Caco-2 (cell line): Measurements from ENCODE around the gene FBRS. TPM values are rescaled to one million over a fixed set of nuclear protein-coding genes. Genes with fewer than 3 reads are reported as not detected.

Experiments used
- BruUV-seq: library from RNA; stranded (reverse); fragments of 400-500 nt; replicated peaks from 2 replicates; lab custom pipeline; 2021; lab: Mats Ljungman, UMichigan
- CTCF ChIA-PET: fragments of 300-600 bp; sonication (Branson Sonifier 250); formaldehyde crosslinking; loops from one replicate; lab custom pipeline; 2022; ENCODE audit warnings: antibody characterized with exemption; lab: Charles Lee
- POLR2A ChIA-PET: fragments of 300-600 bp; sonication (Branson Sonifier 250); formaldehyde crosslinking; loops from one replicate; lab custom pipeline; 2022; ENCODE audit warnings: antibody characterized with exemption; lab: Charles Lee
- DNase-seq, 2 experiments: peaks; one replicate each; pipeline versions ENCODE4 v3.0.0 to v3.0.0-alpha.2; 2020 to 2022
- H3K27me3 ChIP-seq: replicated peaks from 2 replicates; pipeline ENCODE4 v1.6.0; 2011; ENCODE audit warnings: low read length; ENCODE audit not compliant: control insufficient read depth, insufficient read depth
- H3K36me3 ChIP-seq: 2 replicates; pipeline ENCODE4 v1.5.1; 2011; ENCODE audit warnings: low read length; ENCODE audit not compliant: control insufficient read depth, insufficient read depth
- H3K4me1 ChIP-seq: fragments of 250-450 bp; sonication (Bioruptor Pico); 2 replicates; pipeline ENCODE4 v1.5.1; 2020; ENCODE audit warnings: mild to moderate bottlenecking
- H3K4me3 ChIP-seq: 2 replicates; pipeline ENCODE4 v1.5.1; 2011; ENCODE audit warnings: low read depth, mild to moderate bottlenecking, control low read depth, low read length
- H3K9me3 ChIP-seq: fragments of 250-450 bp; sonication (Bioruptor Pico); 2 replicates; pipeline ENCODE4 v1.5.1; 2020; ENCODE audit warnings: mild to moderate bottlenecking, moderate library complexity
- H3K27ac Mint-ChIP-seq: one replicate; pipeline ENCODE4 v1.8.0; 2022; ENCODE audit warnings: mixed read lengths; ENCODE audit not compliant: unreplicated experiment
- H3K27me3 Mint-ChIP-seq: one replicate; pipeline ENCODE4 v1.8.0; 2022; ENCODE audit warnings: mixed read lengths; ENCODE audit not compliant: insufficient read depth, unreplicated experiment
- H3K36me3 Mint-ChIP-seq: one replicate; pipeline ENCODE4 v1.8.0; 2022; ENCODE audit warnings: mild to moderate bottlenecking, mixed read lengths; ENCODE audit not compliant: insufficient read depth, unreplicated experiment
- H3K4me1 Mint-ChIP-seq: one replicate; pipeline ENCODE4 v1.8.0; 2022; ENCODE audit warnings: low read depth, mixed read lengths; ENCODE audit not compliant: unreplicated experiment
- H3K4me3 Mint-ChIP-seq: one replicate; pipeline ENCODE4 v1.8.0; 2022; ENCODE audit warnings: mild to moderate bottlenecking, moderate library complexity, mixed read lengths; ENCODE audit not compliant: unreplicated experiment
- H3K9me3 Mint-ChIP-seq: one replicate; pipeline ENCODE4 v1.8.0; 2022; ENCODE audit warnings: mixed read lengths; ENCODE audit not compliant: unreplicated experiment
- intact Hi-C: fragments of 100-400 bp; cut with micrococcal nuclease; formaldehyde crosslinking; loops from one replicate; pipeline ENCODE4 v1.10.0; 2022; ENCODE audit not compliant: unreplicated experiment
- total RNA-seq: library from RNA; stranded (reverse); gene quantifications from 2 replicates; pipeline ENCODE4 v1.2.3, GENCODE V29; 2022
- TF ChIP-seq, protein P1 (sequence below), 2 experiments: fragments of 200-600 bp in 1 of 2; IDR thresholded peaks; 1 replicate in 1 of 2; 2 replicates in 1 of 2; pipeline versions ENCODE4 v1.5.1 to v1.8.0; 2011 to 2022; ENCODE audit warnings: antibody characterized with exemption in 1 of 2, control low read depth in 1 of 2, inconsistent platforms in 1 of 2, low read depth in 1 of 2, low read length in 1 of 2, mild to moderate bottlenecking in 1 of 2, moderate library complexity in 1 of 2; ENCODE audit not compliant: insufficient read depth in 1 of 2, severe bottlenecking in 1 of 2, unreplicated experiment in 1 of 2

The FBRS gene
- total RNA-seq, 1 experiment from 2014 or later, result 46.1 TPM

DNA sequence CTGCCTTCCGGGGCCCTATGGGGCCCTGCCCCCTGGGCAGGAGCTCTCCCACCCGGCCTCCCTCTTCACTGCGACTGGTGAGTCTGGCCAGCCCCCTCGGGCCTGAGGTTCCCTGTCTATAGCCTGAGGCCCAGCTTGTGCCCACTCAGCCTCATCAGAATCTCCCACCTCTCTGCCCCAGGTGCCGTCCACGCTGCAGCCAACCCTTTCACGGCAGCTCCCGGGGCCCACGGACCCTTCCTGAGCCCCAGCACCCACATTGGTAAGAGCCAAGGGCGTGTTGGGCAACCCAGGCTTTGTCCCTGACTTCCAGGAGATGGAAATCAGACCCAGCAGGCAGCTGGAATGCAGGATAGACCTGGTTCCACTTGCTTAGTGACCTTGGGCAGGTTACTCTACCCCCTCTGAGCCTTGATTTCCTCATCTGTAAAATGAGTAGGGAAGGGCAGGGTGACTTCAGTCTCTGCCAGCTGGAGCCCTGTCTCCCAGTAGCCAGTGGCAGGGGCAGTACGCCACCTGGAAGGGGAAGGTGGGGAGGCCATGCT lies 9.2 kb downstream of the FBRS start:
- Mint-ChIP-seq H3K27ac (no peak overlapping the region), H3K36me3 (peaks cover 31% of the 10 kb centered on the region), H3K27me3 (no peaks in the 10 kb centered on the region), H3K4me1 (no peaks in the 10 kb centered on the region), H3K9me3 (no peaks in the 10 kb centered on the region), H3K4me3 (no peak overlapping the region)
- ChIA-PET POLR2A (no interaction called here), CTCF (no interaction called here)
- no peak for DNase-seq
- intact Hi-C loops, result no loop called here
- Histone ChIP-seq H3K4me3 (no peak overlapping the region), H3K27me3 (no peaks in the 10 kb centered on the region), H3K4me1 (no peaks in the 10 kb centered on the region), H3K9me3 (no peaks in the 10 kb centered on the region), H3K36me3 (peaks cover 8% of the 10 kb centered on the region)
- TF ChIP-seq, protein P1, sequence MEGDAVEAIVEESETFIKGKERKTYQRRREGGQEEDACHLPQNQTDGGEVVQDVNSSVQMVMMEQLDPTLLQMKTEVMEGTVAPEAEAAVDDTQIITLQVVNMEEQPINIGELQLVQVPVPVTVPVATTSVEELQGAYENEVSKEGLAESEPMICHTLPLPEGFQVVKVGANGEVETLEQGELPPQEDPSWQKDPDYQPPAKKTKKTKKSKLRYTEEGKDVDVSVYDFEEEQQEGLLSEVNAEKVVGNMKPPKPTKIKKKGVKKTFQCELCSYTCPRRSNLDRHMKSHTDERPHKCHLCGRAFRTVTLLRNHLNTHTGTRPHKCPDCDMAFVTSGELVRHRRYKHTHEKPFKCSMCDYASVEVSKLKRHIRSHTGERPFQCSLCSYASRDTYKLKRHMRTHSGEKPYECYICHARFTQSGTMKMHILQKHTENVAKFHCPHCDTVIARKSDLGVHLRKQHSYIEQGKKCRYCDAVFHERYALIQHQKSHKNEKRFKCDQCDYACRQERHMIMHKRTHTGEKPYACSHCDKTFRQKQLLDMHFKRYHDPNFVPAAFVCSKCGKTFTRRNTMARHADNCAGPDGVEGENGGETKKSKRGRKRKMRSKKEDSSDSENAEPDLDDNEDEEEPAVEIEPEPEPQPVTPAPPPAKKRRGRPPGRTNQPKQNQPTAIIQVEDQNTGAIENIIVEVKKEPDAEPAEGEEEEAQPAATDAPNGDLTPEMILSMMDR (IDR thresholded peaks at IDR 0.05; ENCODE audit: insufficient read depth in 1 of 2, low read depth in 1 of 2, low read length in 1 of 2, severe bottlenecking in 1 of 2, unreplicated experiment in 1 of 2), result no peak
- BruUV-seq, result no TSS peak

DNA sequence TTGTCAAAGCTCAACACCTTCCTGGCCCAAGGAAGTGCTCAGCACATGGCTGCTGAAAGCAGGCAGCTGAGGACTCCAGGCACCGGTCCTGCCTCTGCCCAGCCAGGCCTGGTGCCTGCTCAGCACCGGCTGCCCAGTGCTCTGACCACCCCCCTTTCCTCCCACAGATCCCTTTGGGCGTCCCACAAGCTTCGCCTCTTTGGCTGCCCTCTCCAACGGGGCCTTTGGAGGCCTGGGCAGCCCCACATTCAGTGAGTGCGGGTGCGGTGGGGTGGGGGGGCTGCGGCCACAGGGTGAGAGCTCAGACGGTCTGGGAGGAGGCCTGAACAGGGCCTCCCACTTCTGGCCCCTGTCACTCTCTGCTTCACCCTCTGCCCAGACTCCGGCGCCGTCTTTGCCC lies 10.2 kb downstream of the FBRS start:
- Histone ChIP-seq H3K4me3 (no peak overlapping the region), H3K27me3 (no peaks in the 10 kb centered on the region), H3K36me3 (peaks cover 8% of the 10 kb centered on the region), H3K9me3 (no peaks in the 10 kb centered on the region), H3K4me1 (no peaks in the 10 kb centered on the region)
- ChIA-PET POLR2A (no interaction called here), CTCF (no interaction called here)
- no peaks in the 10 kb centered on the region for H3K27me3 Mint-ChIP-seq
- intact Hi-C loops, result no loop called here
- H3K9me3 Mint-ChIP-seq, result no peaks in the 10 kb centered on the region
- no TSS peak for BruUV-seq
- DNase-seq, result no peak
- H3K4me3 Mint-ChIP-seq, result no peak overlapping the region
- peaks cover 21% of the 10 kb centered on the region for H3K36me3 Mint-ChIP-seq
- TF ChIP-seq, protein P1 (IDR thresholded peaks at IDR 0.05; ENCODE audit: insufficient read depth in 1 of 2, low read depth in 1 of 2, low read length in 1 of 2, severe bottlenecking in 1 of 2, unreplicated experiment in 1 of 2), result no peak
- no peak overlapping the region for H3K27ac Mint-ChIP-seq
- H3K4me1 Mint-ChIP-seq, result no peaks in the 10 kb centered on the region

DNA sequence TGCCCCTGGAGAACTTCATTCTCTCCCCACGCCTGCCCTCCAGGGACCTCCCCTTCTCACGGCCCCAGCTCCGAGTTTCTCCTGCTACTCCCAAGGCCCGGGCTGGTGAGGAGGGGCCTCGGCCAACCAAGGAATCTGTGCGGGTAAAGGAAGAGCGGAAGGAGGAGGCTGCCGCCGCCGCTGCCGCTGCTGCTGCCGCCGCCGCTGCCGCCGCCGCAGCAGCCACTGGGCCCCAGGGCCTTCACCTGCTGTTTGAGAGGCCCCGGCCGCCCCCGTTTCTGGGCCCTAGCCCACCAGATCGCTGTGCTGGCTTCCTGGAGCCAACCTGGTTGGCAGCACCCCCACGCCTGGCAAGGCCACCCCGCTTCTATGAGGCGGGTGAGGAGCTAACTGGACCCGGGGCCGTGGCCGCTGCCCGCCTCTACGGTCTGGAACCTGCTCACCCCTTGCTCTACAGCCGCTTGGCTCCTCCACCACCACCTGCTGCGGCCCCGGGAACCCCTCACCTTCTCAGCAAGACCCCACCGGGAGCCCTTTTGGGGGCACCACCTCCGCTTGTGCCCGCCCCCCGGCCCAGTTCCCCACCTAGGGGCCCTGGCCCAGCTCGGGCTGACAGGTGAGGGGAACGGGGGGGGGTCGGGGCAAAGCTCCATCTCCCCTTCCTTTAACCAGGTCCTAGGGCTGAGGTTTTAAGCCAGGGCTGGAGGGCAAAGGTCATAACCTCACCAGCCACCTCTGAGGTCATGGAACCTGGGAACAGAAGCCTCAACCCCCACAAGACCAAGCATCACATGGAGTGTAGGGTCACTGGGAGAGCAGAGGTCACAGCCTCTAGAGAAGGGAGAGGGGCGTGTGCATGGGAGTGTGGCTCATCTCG lies 11.0 kb downstream of the FBRS start:
- Histone ChIP-seq H3K9me3 (no peaks in the 10 kb centered on the region), H3K4me1 (no peaks in the 10 kb centered on the region), H3K4me3 (no peak overlapping the region), H3K27me3 (no peaks in the 10 kb centered on the region), H3K36me3 (peaks cover 7% of the 10 kb centered on the region)
- no peak for DNase-seq
- intact Hi-C loops, result no loop called here
- Mint-ChIP-seq H3K9me3 (no peaks in the 10 kb centered on the region), H3K36me3 (peaks cover 16% of the 10 kb centered on the region), H3K4me1 (no peaks in the 10 kb centered on the region), H3K4me3 (no peak overlapping the region), H3K27ac (no peak overlapping the region), H3K27me3 (no peaks in the 10 kb centered on the region)
- BruUV-seq, result no TSS peak
- TF ChIP-seq, protein P1 (IDR thresholded peaks at IDR 0.05; ENCODE audit: insufficient read depth in 1 of 2, low read depth in 1 of 2, low read length in 1 of 2, severe bottlenecking in 1 of 2, unreplicated experiment in 1 of 2), result no peak
- ChIA-PET POLR2A (no interaction called here), CTCF (interaction anchor here (0.6 kb wide), 1 partner anchor 40 kb away, joined by 5 read pairs; no protein-coding TSS in a partner anchor)
